Esophagus muscularis mucosa (tissue), 4 donors: ENCODE results near the gene AUTS2. TPM values are rescaled to one million over a fixed set of nuclear protein-coding genes. Genes with fewer than 3 reads are reported as not detected.

Source experiments
- DNase-seq: peaks from one replicate; pipeline ENCODE4 v3.0.0-alpha.2; 2017; ENCODE audit errors: extremely low spot score
- H3K27ac ChIP-seq, 4 donors: fragments of 200-600 bp; sonication (generic); replicated peaks in 1 of 4; 1 replicate in 3 of 4; 2 replicates in 1 of 4; pipeline ENCODE4 v1.5.1; 2016 to 2019; ENCODE audit warnings: mild to moderate bottlenecking in 1 of 4
- H3K27me3 ChIP-seq, 4 donors: fragments of 200-600 bp; sonication (generic); one replicate each; pipeline versions ENCODE4 v1.5.1 to v1.6.0; 2016 to 2019
- H3K36me3 ChIP-seq, 4 donors: fragments of 200-600 bp; sonication (generic); one replicate each; pipeline ENCODE4 v1.5.1; 2016 to 2019
- H3K4me1 ChIP-seq, 4 donors: fragments of 200-600 bp; sonication (generic); one replicate each; pipeline ENCODE4 v1.5.1; 2016 to 2019
- H3K4me3 ChIP-seq, 4 donors: fragments of 200-600 bp; sonication (generic); 1 replicate in 2 of 4; 2 replicates in 2 of 4; pipeline ENCODE4 v1.5.1; 2016 to 2019; ENCODE audit warnings: mild to moderate bottlenecking in 4 of 4, moderate library complexity in 1 of 4
- H3K9me3 ChIP-seq, 4 donors: fragments of 200-600 bp; sonication (generic); 1 replicate in 3 of 4; 2 replicates in 1 of 4; pipeline ENCODE4 v1.5.1; 2016 to 2019
- EP300 ChIP-seq: sonication (generic); formaldehyde crosslinking; IDR thresholded peaks from one replicate; pipeline ENCODE4 v1.6.1; 2017; ENCODE audit warnings: antibody characterized with exemption
- POLR2A ChIP-seq: fragments of 450-650 bp; IDR thresholded peaks from one replicate; pipeline ENCODE4 v1.6.1; 2017; ENCODE audit warnings: antibody characterized with exemption, moderate library complexity, mild to moderate bottlenecking, low read depth
- POLR2AphosphoS5 ChIP-seq, 2 donors: sonication (generic); formaldehyde crosslinking; IDR thresholded peaks; one replicate each; pipeline ENCODE4 v1.6.1; 2017; ENCODE audit warnings: antibody characterized with exemption in 2 of 2
- WGBS: methylation state at CpG from one replicate; pipeline ENCODE4 v1.1.5; 2018; 5-methylcytosine and 5-hydroxymethylcytosine counted together
- intact Hi-C: fragments of 100-400 bp; cut with DNase I; formaldehyde crosslinking; loops from one replicate; pipeline ENCODE4 v1.15.1; 2023
- total RNA-seq, 4 donors: library from RNA; depleted of rRNA; stranded (reverse); fragments of >200 nt; gene quantifications; one replicate each; pipeline versions ENCODE4 v1.1.0 to v1.2.1, GENCODE V29; 2016
- TF ChIP-seq, protein P1 (sequence below), 3 experiments: fragments of 200-600 bp in 2 of 3; fragments of 450-650 bp in 1 of 3; sonication (generic) in 2 of 3; IDR thresholded peaks; one replicate each; pipeline ENCODE4 v1.5.1; 2017 to 2019; ENCODE audit warnings: antibody characterized with exemption in 3 of 3, mild to moderate bottlenecking in 2 of 3, moderate library complexity in 1 of 3

AUTS2 gene
- total RNA-seq, 4 donors from 2014 or later, result 18.5 to 44.9 (median 34.2) TPM

- DNase-seq, result no peak
- Histone ChIP-seq H3K36me3 (no peaks in the 10 kb centered on the region), H3K27me3 (no peaks in the 10 kb centered on the region), H3K4me1 (peaks cover 0 to 6% (median 0%) of the 10 kb centered on the region in 4 donors), H3K4me3 (no peak overlapping the region), H3K9me3 (no peaks in the 10 kb centered on the region), H3K27ac (no peak overlapping the region)
- TF ChIP-seq POLR2AphosphoS5 (IDR thresholded peaks at IDR 0.05) (no peak), POLR2A (no peak), EP300 (no peak)
- TF ChIP-seq, protein P1, sequence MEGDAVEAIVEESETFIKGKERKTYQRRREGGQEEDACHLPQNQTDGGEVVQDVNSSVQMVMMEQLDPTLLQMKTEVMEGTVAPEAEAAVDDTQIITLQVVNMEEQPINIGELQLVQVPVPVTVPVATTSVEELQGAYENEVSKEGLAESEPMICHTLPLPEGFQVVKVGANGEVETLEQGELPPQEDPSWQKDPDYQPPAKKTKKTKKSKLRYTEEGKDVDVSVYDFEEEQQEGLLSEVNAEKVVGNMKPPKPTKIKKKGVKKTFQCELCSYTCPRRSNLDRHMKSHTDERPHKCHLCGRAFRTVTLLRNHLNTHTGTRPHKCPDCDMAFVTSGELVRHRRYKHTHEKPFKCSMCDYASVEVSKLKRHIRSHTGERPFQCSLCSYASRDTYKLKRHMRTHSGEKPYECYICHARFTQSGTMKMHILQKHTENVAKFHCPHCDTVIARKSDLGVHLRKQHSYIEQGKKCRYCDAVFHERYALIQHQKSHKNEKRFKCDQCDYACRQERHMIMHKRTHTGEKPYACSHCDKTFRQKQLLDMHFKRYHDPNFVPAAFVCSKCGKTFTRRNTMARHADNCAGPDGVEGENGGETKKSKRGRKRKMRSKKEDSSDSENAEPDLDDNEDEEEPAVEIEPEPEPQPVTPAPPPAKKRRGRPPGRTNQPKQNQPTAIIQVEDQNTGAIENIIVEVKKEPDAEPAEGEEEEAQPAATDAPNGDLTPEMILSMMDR (IDR thresholded peaks at IDR 0.05), result no peak
- intact Hi-C loops, result no loop called here
Measured at GRCh38 chr7:70214071-70214470, 615.8 kb downstream of the AUTS2 start.

DNA sequence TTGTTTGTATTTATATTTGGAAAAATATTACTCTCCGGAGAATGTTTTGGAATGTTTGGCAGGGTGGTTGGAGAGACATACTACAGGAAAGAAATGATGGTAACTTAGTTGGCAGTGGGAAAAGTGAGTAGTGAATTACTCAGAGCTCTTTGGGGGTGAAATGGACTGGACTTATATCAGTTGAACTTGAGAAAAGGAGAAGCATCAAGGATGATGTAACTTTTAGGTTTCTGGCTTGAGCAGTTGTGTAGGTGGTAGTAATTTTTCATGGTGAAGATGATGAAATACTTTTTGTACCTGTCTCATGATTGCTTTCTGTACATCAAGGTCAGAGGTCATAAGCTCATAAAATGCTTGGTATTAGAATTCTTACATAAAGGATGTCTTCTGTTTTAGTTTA is 617.2 kb downstream of the AUTS2 start:
- H3K9me3 ChIP-seq, result no peaks in the 10 kb centered on the region
- H3K27ac ChIP-seq, result no peak overlapping the region
- H3K4me1 ChIP-seq, result peaks cover 0 to 6% (median 0%) of the 10 kb centered on the region in 4 donors
- TF ChIP-seq POLR2AphosphoS5 (IDR thresholded peaks at IDR 0.05) (no peak), EP300 (no peak), POLR2A (no peak)
- TF ChIP-seq, protein P1 (IDR thresholded peaks at IDR 0.05), result no peak
- H3K36me3 ChIP-seq, result no peaks in the 10 kb centered on the region
- WGBS, result 25% methylated on average over 1 of the region's 1 CpG
- no peak for DNase-seq
- no peaks in the 10 kb centered on the region for H3K27me3 ChIP-seq
- H3K4me3 ChIP-seq, result no peak overlapping the region
- intact Hi-C loops, result no loop called here

DNA sequence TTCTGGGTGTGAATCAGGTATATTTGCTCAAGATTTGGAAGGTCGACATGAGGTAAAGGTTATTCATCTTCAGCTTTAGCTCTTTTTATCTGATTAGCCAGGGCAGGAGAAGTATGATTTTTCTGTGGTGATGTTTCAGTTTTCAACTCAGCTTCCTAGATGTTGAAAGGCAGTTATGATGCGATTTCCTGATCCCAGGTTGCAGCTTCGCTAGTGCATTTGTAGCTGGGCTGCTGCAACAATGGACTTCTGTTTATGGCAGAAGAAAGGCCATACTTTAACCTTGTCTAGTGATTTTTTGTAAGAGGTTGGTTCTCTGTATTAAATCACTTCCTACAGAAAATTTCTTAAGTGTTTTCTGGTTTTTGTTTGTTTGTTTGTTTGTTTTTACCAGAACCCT is 619.3 kb downstream of the AUTS2 start:
- H3K27ac ChIP-seq, result no peak overlapping the region
- H3K27me3 ChIP-seq, result no peaks in the 10 kb centered on the region
- whole genome bisulfite sequencing, result 94% methylated on average over 3 of the region's 3 CpGs
- peaks cover 0 to 6% (median 0%) of the 10 kb centered on the region in 4 donors for H3K4me1 ChIP-seq
- H3K36me3 ChIP-seq, result no peaks in the 10 kb centered on the region
- intact Hi-C loops, result no loop called here
- no peak overlapping the region for H3K4me3 ChIP-seq
- H3K9me3 ChIP-seq, result no peaks in the 10 kb centered on the region
- TF ChIP-seq EP300 (no peak), POLR2AphosphoS5 (IDR thresholded peaks at IDR 0.05) (no peak), POLR2A (no peak)
- TF ChIP-seq, protein P1 (IDR thresholded peaks at IDR 0.05), result no peak
- DNase-seq, result no peak

DNA sequence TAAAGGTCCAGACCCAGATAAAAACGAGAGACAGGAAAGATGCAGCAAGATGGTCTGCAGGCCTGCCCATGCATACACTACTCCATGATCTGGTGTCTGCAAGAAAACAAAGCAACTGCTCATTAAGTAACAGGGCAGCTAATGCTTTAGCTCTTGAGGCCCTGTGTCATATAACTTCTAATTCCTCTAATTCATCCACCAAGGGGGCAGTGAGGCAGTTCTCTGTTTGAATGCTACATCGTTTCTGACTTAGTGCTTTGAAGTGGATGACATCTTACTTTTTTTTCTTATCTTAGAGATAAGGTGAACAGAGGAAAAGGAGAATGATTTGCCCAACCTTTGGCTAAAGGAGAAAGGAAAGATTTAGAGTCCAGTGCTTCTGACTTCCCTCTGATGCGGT is 619.7 kb downstream of the AUTS2 start:
- intact Hi-C loops, result no loop called here

DNA sequence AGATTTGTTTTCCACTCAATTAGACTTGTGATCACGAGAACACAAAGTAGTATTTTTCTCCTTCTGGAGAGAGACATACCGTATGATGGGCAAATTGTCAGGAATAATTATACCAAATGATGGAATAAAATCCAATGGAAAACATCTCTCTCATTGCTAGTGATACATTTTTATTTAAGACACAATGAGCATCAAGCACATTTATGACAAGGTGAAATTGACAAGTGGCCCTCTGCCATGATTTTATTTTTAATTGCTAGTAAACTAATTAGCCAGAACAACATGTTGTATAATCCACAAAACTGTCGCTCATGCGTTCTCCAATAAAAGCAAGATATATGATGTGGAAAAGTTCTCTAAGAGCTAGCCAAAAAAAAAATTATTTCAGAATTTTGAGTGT is 620.8 kb downstream of the AUTS2 start:
- 97% methylated on average over 4 of the region's 4 CpGs for WGBS
- H3K36me3 ChIP-seq, result no peaks in the 10 kb centered on the region
- no peak for TF ChIP-seq EP300
- TF ChIP-seq POLR2AphosphoS5 (IDR thresholded peaks at IDR 0.05), result no peak
- no peak for TF ChIP-seq POLR2A
- TF ChIP-seq, protein P1 (IDR thresholded peaks at IDR 0.05), result no peak

More for the DNA sequence above, 619.7 kb downstream of the AUTS2 start:
- Histone ChIP-seq H3K4me3 (no peak overlapping the region), H3K9me3 (no peaks in the 10 kb centered on the region), H3K36me3 (no peaks in the 10 kb centered on the region), H3K4me1 (peaks cover 0 to 6% (median 0%) of the 10 kb centered on the region in 4 donors), H3K27me3 (no peaks in the 10 kb centered on the region), H3K27ac (no peak overlapping the region)
- TF ChIP-seq EP300, result no peak
- WGBS, result 84% methylated on average over 3 of the region's 3 CpGs
- DNase-seq, result no peak

More for the DNA sequence above, 620.8 kb downstream of the AUTS2 start:
- DNase-seq, result no peak
- H3K4me1 ChIP-seq, result peaks cover 0 to 6% (median 0%) of the 10 kb centered on the region in 4 donors
- intact Hi-C loops, result no loop called here
- H3K27ac ChIP-seq, result no peak overlapping the region
- H3K4me3 ChIP-seq, result no peak overlapping the region
- no peaks in the 10 kb centered on the region for H3K27me3 ChIP-seq
- H3K9me3 ChIP-seq, result no peaks in the 10 kb centered on the region
